ENCODE measurements around the gene SORCS3. TPM values are rescaled to one million over a fixed set of nuclear protein-coding genes. Genes with fewer than 3 reads are reported as not detected.

Gene SORCS3
- total RNA-seq, 1 donor from 2014 or later: not detected

GRCh38 chr10:104904753-104905323 is 263.7 kb downstream of the SORCS3 start:
- TF ChIP-seq, protein P1, sequence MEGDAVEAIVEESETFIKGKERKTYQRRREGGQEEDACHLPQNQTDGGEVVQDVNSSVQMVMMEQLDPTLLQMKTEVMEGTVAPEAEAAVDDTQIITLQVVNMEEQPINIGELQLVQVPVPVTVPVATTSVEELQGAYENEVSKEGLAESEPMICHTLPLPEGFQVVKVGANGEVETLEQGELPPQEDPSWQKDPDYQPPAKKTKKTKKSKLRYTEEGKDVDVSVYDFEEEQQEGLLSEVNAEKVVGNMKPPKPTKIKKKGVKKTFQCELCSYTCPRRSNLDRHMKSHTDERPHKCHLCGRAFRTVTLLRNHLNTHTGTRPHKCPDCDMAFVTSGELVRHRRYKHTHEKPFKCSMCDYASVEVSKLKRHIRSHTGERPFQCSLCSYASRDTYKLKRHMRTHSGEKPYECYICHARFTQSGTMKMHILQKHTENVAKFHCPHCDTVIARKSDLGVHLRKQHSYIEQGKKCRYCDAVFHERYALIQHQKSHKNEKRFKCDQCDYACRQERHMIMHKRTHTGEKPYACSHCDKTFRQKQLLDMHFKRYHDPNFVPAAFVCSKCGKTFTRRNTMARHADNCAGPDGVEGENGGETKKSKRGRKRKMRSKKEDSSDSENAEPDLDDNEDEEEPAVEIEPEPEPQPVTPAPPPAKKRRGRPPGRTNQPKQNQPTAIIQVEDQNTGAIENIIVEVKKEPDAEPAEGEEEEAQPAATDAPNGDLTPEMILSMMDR (IDR thresholded peaks at IDR 0.05): no peak
- H3K4me1 Mint-ChIP-seq (ENCODE audit: low read depth): no peaks in the 10 kb centered on the region
- no peaks in the 10 kb centered on the region for H3K36me3 Mint-ChIP-seq (ENCODE audit: low read depth)
- H3K27me3 Mint-ChIP-seq (ENCODE audit: low read depth): peaks cover 3% of the 10 kb centered on the region
- H3K9me3 Mint-ChIP-seq (ENCODE audit: low read depth): no peaks in the 10 kb centered on the region
- no peak overlapping the region for H3K4me3 Mint-ChIP-seq (ENCODE audit: unreplicated experiment)
- no peak overlapping the region for H3K27ac Mint-ChIP-seq (ENCODE audit: unreplicated experiment)
- no peak for DNase-seq (ENCODE audit: low spot score)

DNA sequence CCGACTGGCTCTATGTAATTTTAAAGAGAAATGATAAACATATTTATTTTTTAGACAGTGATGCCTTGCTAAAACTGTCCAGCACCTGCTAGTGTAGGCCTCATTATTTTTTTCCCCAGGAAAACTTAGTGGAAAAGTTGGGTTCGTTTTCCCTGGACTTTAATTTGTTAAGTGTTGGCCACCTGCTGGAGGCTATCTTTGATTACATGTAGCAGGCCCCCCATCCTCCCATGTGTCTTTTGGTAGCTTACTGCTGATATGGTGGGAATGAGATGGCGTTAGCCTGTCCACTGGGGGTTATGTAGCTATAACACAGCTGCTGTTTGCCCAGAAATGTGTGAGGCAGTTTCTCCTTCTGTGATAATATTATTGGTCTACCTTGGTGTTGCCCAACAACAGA is 265.0 kb downstream of the SORCS3 start:
- no peaks in the 10 kb centered on the region for H3K9me3 Mint-ChIP-seq (ENCODE audit: low read depth)
- H3K27ac Mint-ChIP-seq (ENCODE audit: unreplicated experiment): no peak overlapping the region
- H3K27me3 Mint-ChIP-seq (ENCODE audit: low read depth): peaks cover 3% of the 10 kb centered on the region

GRCh38 chr10:104907521-104907920 is 266.4 kb downstream of the SORCS3 start:
- no peak overlapping the region for H3K27ac Mint-ChIP-seq (ENCODE audit: unreplicated experiment)
- no peaks in the 10 kb centered on the region for H3K9me3 Mint-ChIP-seq (ENCODE audit: low read depth)
- no peak overlapping the region for H3K4me3 Mint-ChIP-seq (ENCODE audit: unreplicated experiment)
- DNase-seq (ENCODE audit: low spot score): no peak
- no peaks in the 10 kb centered on the region for H3K4me1 Mint-ChIP-seq (ENCODE audit: low read depth)
- H3K36me3 Mint-ChIP-seq (ENCODE audit: low read depth): no peaks in the 10 kb centered on the region
- peaks cover 3% of the 10 kb centered on the region for H3K27me3 Mint-ChIP-seq (ENCODE audit: low read depth)
- TF ChIP-seq, protein P1 (IDR thresholded peaks at IDR 0.05): no peak

More for the DNA sequence above, 265.0 kb downstream of the SORCS3 start:
- Mint-ChIP-seq H3K4me1 (ENCODE audit: low read depth) (no peaks in the 10 kb centered on the region), H3K36me3 (ENCODE audit: low read depth) (no peaks in the 10 kb centered on the region), H3K4me3 (ENCODE audit: unreplicated experiment) (no peak overlapping the region)
- TF ChIP-seq, protein P1 (IDR thresholded peaks at IDR 0.05): no peak
- no peak for DNase-seq (ENCODE audit: low spot score)

- H3K27ac Mint-ChIP-seq (ENCODE audit: unreplicated experiment): no peak overlapping the region
- H3K27me3 Mint-ChIP-seq (ENCODE audit: low read depth): peaks cover 3% of the 10 kb centered on the region
- no peak for DNase-seq (ENCODE audit: low spot score)
- H3K4me3 Mint-ChIP-seq (ENCODE audit: unreplicated experiment): no peak overlapping the region
- TF ChIP-seq, protein P1 (IDR thresholded peaks at IDR 0.05): no peak
- H3K9me3 Mint-ChIP-seq (ENCODE audit: low read depth): peaks cover 5% of the 10 kb centered on the region
- H3K4me1 Mint-ChIP-seq (ENCODE audit: low read depth): no peaks in the 10 kb centered on the region
- no peaks in the 10 kb centered on the region for H3K36me3 Mint-ChIP-seq (ENCODE audit: low read depth)
These were observed 267.5 kb downstream of the SORCS3 start for GRCh38 chr10:104908581-104908980.

GRCh38 chr10:104910712-104911111 is 269.6 kb downstream of the SORCS3 start:
- Mint-ChIP-seq H3K27me3 (ENCODE audit: low read depth) (no peaks in the 10 kb centered on the region), H3K36me3 (ENCODE audit: low read depth) (no peaks in the 10 kb centered on the region), H3K27ac (ENCODE audit: unreplicated experiment) (no peak overlapping the region), H3K4me1 (ENCODE audit: low read depth) (no peaks in the 10 kb centered on the region), H3K4me3 (ENCODE audit: unreplicated experiment) (no peak overlapping the region), H3K9me3 (ENCODE audit: low read depth) (peaks cover 11% of the 10 kb centered on the region)
- DNase-seq (ENCODE audit: low spot score): no peak
- TF ChIP-seq, protein P1 (IDR thresholded peaks at IDR 0.05): no peak
